ENCODE data around the gene TMEM205. TPM values are rescaled to one million over a fixed set of nuclear protein-coding genes. Genes with fewer than 3 reads are reported as not detected.
"Not testable (repeated sequence)": the region's sequence is repeated elsewhere in the genome, so short reads cannot be mapped to it uniquely, and the experiment has no call there.

TMEM205 gene
- total and polyA plus RNA-seq, 4 donors, result 59.3 to 161 (median 122) TPM

GRCh38 chr19:11320278-11320995 lies 25.6 kb downstream of the TMEM205 start:
- H3K36me3 ChIP-seq (ENCODE audit: control insufficient read depth, insufficient read depth, low read length), result peaks cover 10% of the 10 kb centered on the region

GRCh38 chr19:11306337-11306736 lies 39.7 kb downstream of the TMEM205 start:
- no peaks in the 10 kb centered on the region for H3K9me3 ChIP-seq (ENCODE audit: control insufficient read depth, insufficient read depth, low read length)
- H3K4me3 ChIP-seq (ENCODE audit: low read depth, low read length), result no peak overlapping the region
- no peak overlapping the region for H3K27ac ChIP-seq (ENCODE audit: low read depth, low read length)
- H3K36me3 ChIP-seq (ENCODE audit: control insufficient read depth, insufficient read depth, low read length), result no peaks in the 10 kb centered on the region
- 70% methylated on average over 2 of the region's 9 CpGs for WGBS (ENCODE audit: insufficient coverage)
- H3K27me3 ChIP-seq (ENCODE audit: control insufficient read depth, insufficient read depth, low read length), result no peaks in the 10 kb centered on the region
- H3K4me1 ChIP-seq (ENCODE audit: control insufficient read depth, insufficient read depth, low read length), result no peaks in the 10 kb centered on the region
- peak in 1 of 6 donors; percentile 48 for DNase-seq (ENCODE audit: low read depth in 4 of 6, low spot score in 6 of 6)

More at GRCh38 chr19:11320278-11320995, 25.6 kb downstream of the TMEM205 start:
- not testable (repeated sequence) for H3K27ac ChIP-seq (ENCODE audit: low read depth, low read length); DNase-seq (ENCODE audit: low read depth in 4 of 6, low spot score in 6 of 6); H3K9me3 ChIP-seq (ENCODE audit: control insufficient read depth, insufficient read depth, low read length); H3K27me3 ChIP-seq (ENCODE audit: control insufficient read depth, insufficient read depth, low read length); H3K4me3 ChIP-seq (ENCODE audit: low read depth, low read length)
- WGBS (ENCODE audit: insufficient coverage), result 81% methylated on average over 7 of the region's 9 CpGs
- H3K4me1 ChIP-seq (ENCODE audit: control insufficient read depth, insufficient read depth, low read length), result peaks cover 30% of the 10 kb centered on the region

GRCh38 chr19:11304936-11305335 lies 41.1 kb downstream of the TMEM205 start:
- Histone ChIP-seq H3K4me3 (ENCODE audit: low read depth, low read length) (no peak overlapping the region), H3K36me3 (ENCODE audit: control insufficient read depth, insufficient read depth, low read length) (no peaks in the 10 kb centered on the region), H3K27me3 (ENCODE audit: control insufficient read depth, insufficient read depth, low read length) (no peaks in the 10 kb centered on the region), H3K27ac (ENCODE audit: low read depth, low read length) (no peak overlapping the region), H3K4me1 (ENCODE audit: control insufficient read depth, insufficient read depth, low read length) (no peaks in the 10 kb centered on the region), H3K9me3 (ENCODE audit: control insufficient read depth, insufficient read depth, low read length) (no peaks in the 10 kb centered on the region)
- 92% methylated on average over 4 of the region's 5 CpGs for WGBS (ENCODE audit: insufficient coverage)
- DNase-seq (ENCODE audit: low read depth in 4 of 6, low spot score in 6 of 6), result no peak

DNA sequence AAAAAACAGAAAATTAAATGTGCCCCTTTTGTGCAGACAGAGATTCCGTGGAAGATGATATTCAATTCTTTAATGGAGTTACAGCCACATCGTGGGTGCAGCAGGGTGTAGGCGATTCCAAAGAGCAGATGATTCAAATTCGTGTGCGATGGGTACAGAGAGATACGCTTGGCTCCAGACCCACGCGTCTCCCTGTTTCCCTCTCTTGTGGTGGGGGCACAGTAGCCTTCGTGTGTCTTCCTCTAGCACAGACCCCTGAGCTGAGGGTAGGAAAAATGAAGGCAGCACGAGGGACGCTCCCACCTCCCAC lies 45.3 kb downstream of the TMEM205 start:
- Histone ChIP-seq H3K4me1 (ENCODE audit: control insufficient read depth, insufficient read depth, low read length) (peaks cover 3% of the 10 kb centered on the region), H3K4me3 (ENCODE audit: low read depth, low read length) (no peak overlapping the region), H3K27ac (ENCODE audit: low read depth, low read length) (no peak overlapping the region), H3K36me3 (ENCODE audit: control insufficient read depth, insufficient read depth, low read length) (no peaks in the 10 kb centered on the region), H3K27me3 (ENCODE audit: control insufficient read depth, insufficient read depth, low read length) (no peaks in the 10 kb centered on the region), H3K9me3 (ENCODE audit: control insufficient read depth, insufficient read depth, low read length) (no peaks in the 10 kb centered on the region)
- WGBS (ENCODE audit: insufficient coverage), result 91% methylated on average over 8 of the region's 11 CpGs
- no peak for DNase-seq (ENCODE audit: low read depth in 4 of 6, low spot score in 6 of 6)

DNA sequence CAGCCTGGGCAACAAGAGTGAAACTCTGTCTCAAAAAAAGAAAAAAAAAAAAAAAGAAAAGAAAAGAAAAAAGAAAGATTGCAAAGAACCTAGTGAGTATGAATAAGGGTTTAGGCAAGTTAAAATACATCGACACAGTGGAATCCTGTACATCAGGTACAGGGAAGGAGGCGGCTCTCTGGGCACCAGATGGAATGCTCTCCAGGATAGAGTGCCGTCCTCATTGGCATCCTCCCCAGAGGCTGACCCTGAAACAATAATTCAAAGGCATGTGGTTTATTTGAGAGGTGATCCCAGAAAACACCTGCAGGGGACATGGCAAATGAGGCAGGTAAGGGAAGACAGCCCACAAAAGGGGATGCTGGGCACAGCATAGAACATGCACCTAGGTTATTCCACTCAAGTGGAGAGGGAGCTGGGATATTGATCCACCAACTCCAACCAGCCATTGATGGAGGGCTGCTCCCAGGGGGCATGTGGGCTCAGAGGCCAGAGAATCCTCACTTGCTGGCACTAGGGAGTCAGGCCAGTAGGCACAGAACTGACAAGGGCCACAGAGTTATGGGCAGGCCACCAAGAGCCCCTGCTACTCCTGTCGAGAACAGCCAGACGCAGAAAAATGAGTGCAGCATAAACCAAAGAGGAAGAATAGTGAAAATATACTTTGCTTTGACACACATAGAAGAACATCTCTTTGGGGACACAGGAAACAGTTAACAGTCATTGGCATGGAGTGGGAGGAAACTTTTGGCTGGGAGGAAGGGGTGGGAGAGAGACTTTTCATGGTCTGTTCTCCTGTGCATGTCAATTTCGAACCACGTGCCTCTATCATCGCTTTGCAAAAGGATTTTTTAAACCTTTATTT lies 45.9 kb downstream of the TMEM205 start:
- Histone ChIP-seq H3K27me3 (ENCODE audit: control insufficient read depth, insufficient read depth, low read length) (no peaks in the 10 kb centered on the region), H3K4me3 (ENCODE audit: low read depth, low read length) (no peak overlapping the region), H3K27ac (ENCODE audit: low read depth, low read length) (no peak overlapping the region), H3K9me3 (ENCODE audit: control insufficient read depth, insufficient read depth, low read length) (no peaks in the 10 kb centered on the region), H3K36me3 (ENCODE audit: control insufficient read depth, insufficient read depth, low read length) (no peaks in the 10 kb centered on the region), H3K4me1 (ENCODE audit: control insufficient read depth, insufficient read depth, low read length) (peaks cover 6% of the 10 kb centered on the region)
- 92% methylated on average over 4 of the region's 8 CpGs for WGBS (ENCODE audit: insufficient coverage)
- DNase-seq (ENCODE audit: low read depth in 4 of 6, low spot score in 6 of 6), result no peak

DNA sequence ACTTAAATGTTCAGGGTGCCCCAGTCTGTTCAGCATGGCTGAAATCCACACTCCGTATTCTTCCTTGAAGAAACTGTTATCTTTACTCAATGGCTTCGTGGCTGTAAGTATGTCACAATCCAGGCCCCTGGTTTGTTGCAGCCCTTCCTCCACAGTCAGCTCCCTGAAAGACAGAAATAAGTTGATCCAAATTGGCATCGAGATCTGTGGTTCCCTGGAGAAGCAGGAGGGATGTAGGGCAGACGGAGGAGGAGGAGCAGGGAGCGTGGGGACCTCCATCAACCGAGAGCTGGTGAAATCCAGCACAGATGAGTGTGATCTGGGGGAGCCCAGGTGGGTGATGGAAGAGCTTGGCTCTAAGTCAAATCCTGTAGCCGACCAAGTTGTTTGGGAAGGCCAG lies 49.8 kb downstream of the TMEM205 start:
- DNase-seq (ENCODE audit: low read depth in 4 of 6, low spot score in 6 of 6), result peak in 1 of 6 donors; percentile 3
- no peaks in the 10 kb centered on the region for H3K27me3 ChIP-seq (ENCODE audit: control insufficient read depth, insufficient read depth, low read length)
- H3K4me3 ChIP-seq (ENCODE audit: low read depth, low read length), result no peak overlapping the region
- H3K36me3 ChIP-seq (ENCODE audit: control insufficient read depth, insufficient read depth, low read length), result no peaks in the 10 kb centered on the region
- peaks cover 16% of the 10 kb centered on the region for H3K4me1 ChIP-seq (ENCODE audit: control insufficient read depth, insufficient read depth, low read length)
- no peak overlapping the region for H3K27ac ChIP-seq (ENCODE audit: low read depth, low read length)
- H3K9me3 ChIP-seq (ENCODE audit: control insufficient read depth, insufficient read depth, low read length), result no peaks in the 10 kb centered on the region
- 65% methylated on average over 6 of the region's 7 CpGs for WGBS (ENCODE audit: insufficient coverage)

DNA sequence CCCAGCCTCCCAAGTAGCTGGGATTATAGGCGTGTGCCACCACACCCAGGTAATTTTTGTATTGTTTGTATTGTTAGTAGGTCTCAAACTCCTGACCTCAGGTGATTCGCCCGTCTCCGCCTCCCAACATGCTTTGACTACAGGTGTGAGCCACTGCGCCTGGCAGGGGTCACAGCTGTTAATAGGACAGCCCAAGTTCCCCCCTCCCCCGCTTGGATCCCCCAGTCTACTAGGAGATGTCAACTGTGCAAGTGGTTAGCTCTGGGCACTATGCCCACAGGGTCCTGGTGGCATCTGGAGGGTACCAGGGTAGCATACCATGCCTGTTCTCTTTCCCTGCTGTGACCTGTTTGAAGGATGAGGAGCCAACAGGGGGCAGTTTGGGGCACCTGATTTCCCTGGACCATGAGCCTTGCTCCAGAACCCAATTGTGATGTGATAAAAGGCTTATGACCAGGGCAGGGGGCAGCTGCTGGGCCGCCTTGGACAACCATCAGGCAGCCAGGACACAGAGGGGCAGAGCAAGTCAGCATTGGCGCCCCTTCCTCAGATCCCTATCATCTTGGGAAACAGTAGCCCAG lies 50.3 kb downstream of the TMEM205 start, which contains the start of gene TSPAN16:
TSPAN16 (plus strand) TSS at position 496 of the 581 bp plus-strand sequence. CDS start 138 bp downstream, outside the sequence.
- Histone ChIP-seq H3K27me3 (ENCODE audit: control insufficient read depth, insufficient read depth, low read length) (no peaks in the 10 kb centered on the region), H3K4me3 (ENCODE audit: low read depth, low read length) (no peak within 1 kb of the TSS), H3K4me1 (ENCODE audit: control insufficient read depth, insufficient read depth, low read length) (peaks cover 16% of the 10 kb centered on the region), H3K9me3 (ENCODE audit: control insufficient read depth, insufficient read depth, low read length) (no peaks in the 10 kb centered on the region), H3K36me3 (ENCODE audit: control insufficient read depth, insufficient read depth, low read length) (no peaks in the 10 kb centered on the region), H3K27ac (ENCODE audit: low read depth, low read length) (no peak within 1 kb of the TSS)
- 92% methylated on average over 6 of the region's 8 CpGs for WGBS (ENCODE audit: insufficient coverage)
- DNase-seq (ENCODE audit: low read depth in 4 of 6, low spot score in 6 of 6), result no peak

GRCh38 chr19:11295180-11295579 lies 50.9 kb downstream of the TMEM205 start:
- Histone ChIP-seq H3K27ac (ENCODE audit: low read depth, low read length) (no peak overlapping the region), H3K4me3 (ENCODE audit: low read depth, low read length) (no peak overlapping the region), H3K27me3 (ENCODE audit: control insufficient read depth, insufficient read depth, low read length) (no peaks in the 10 kb centered on the region), H3K4me1 (ENCODE audit: control insufficient read depth, insufficient read depth, low read length) (peaks cover 16% of the 10 kb centered on the region), H3K36me3 (ENCODE audit: control insufficient read depth, insufficient read depth, low read length) (no peaks in the 10 kb centered on the region), H3K9me3 (ENCODE audit: control insufficient read depth, insufficient read depth, low read length) (no peaks in the 10 kb centered on the region)
- no peak for DNase-seq (ENCODE audit: low read depth in 4 of 6, low spot score in 6 of 6)
- no CpG with 5 or more reads among the region's 4 CpGs for WGBS (ENCODE audit: insufficient coverage)

DNA sequence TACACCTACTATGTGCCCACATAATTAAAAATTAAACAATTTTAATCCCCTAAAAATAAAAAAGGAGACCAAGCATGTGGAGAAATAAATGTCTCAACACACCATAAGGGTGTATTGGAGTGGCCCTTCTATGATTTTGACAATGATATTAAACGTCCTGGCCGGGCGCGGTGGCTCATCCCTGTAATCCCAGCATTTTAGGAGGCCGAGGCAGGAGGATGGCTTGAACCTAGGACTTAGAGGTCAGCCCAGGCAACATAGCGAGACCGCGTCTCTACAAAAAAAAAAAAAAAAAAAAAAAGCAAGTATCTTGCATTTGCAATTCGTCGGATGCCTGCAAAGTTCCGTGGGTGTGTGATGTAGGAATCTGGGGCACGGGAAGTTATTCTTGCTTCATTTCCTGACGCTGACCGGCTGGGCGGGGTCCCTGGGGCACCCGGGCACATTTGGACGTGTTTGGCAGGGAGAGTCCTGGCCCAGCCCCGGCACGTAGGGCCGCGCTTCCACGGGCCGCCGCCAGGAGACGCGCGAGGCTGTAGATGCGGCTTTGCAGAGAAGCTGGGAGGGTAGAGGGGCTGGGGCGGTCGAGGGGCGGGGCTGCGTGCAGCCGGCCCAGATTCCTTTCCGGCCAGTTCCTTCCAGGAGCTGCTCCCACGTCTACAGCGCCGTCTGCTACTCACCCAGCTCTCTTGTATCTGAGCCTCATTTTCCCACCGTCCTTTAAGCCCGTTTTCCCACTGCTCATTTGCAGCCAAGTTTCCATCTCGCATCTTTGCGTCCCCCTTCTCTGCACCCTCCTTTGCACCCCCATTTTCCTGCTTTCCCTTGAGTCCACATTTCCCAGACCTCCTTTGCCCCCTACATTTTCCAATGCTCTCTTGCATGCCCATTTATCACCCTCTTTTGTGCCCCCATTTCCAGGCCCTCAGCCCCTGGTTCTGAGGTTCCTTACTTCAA lies 52.4 kb downstream of the TMEM205 start:
- Histone ChIP-seq H3K9me3 (ENCODE audit: control insufficient read depth, insufficient read depth, low read length) (no peaks in the 10 kb centered on the region), H3K27ac (ENCODE audit: low read depth, low read length) (peak overlapping the region; percentile 69), H3K36me3 (ENCODE audit: control insufficient read depth, insufficient read depth, low read length) (no peaks in the 10 kb centered on the region), H3K27me3 (ENCODE audit: control insufficient read depth, insufficient read depth, low read length) (no peaks in the 10 kb centered on the region), H3K4me3 (ENCODE audit: low read depth, low read length) (peak overlapping the region; percentile 29), H3K4me1 (ENCODE audit: control insufficient read depth, insufficient read depth, low read length) (peaks cover 16% of the 10 kb centered on the region)
- WGBS (ENCODE audit: insufficient coverage), result 2% methylated on average over 34 of the region's 41 CpGs
- DNase-seq (ENCODE audit: low read depth in 4 of 6, low spot score in 6 of 6), result peak; percentile 69 to 96 (median 82)

Data from spinal cord (tissue), 10 donors.